Activated T-helper 1 cell treated with anti-CD3 and anti-CD28 coated beads, Interleukin-12 subunit alpha, Interleukin-12 subunit beta, Interleukin-2, Interleukin-4 antibody, amounts not matched to agents 30 ng/mL and 10 ng/mL and 1 ng/mL, durations not matched to agents 14 hours and 24 hours and 36 hours (primary cell): Measurements from ENCODE around the gene ANXA11. TPM values are rescaled to one million over a fixed set of nuclear protein-coding genes. Genes with fewer than 3 reads are reported as not detected.
A peak's percentile ranks its signal among the peaks of the same experiment; 100 is the strongest.

ENCODE experiments used
- DNase-seq: peaks from one replicate; pipeline ENCODE4 v3.0.0; 2021; ENCODE audit warnings: low spot score
- H3K27ac Mint-ChIP-seq: one replicate; pipeline ENCODE4 v1.8.0; 2021; ENCODE audit warnings: mild to moderate bottlenecking, mixed read lengths
- H3K27me3 Mint-ChIP-seq: one replicate; pipeline ENCODE4 v1.8.0; 2022; ENCODE audit warnings: mild to moderate bottlenecking, moderate library complexity, mixed read lengths; ENCODE audit not compliant: insufficient read depth
- H3K36me3 Mint-ChIP-seq: one replicate; pipeline ENCODE4 v1.8.0; 2021; ENCODE audit warnings: low read depth, mixed read lengths
- H3K4me1 Mint-ChIP-seq: one replicate; pipeline ENCODE4 v1.8.0; 2021; ENCODE audit warnings: low read depth, mixed read lengths
- H3K4me3 Mint-ChIP-seq: one replicate; pipeline ENCODE4 v1.8.0; 2021; ENCODE audit warnings: mild to moderate bottlenecking, moderate library complexity, mixed read lengths
- H3K9me3 Mint-ChIP-seq: one replicate; pipeline ENCODE4 v1.8.0; 2021; ENCODE audit warnings: mixed read lengths
- intact Hi-C: fragments of 100-400 bp; cut with micrococcal nuclease; formaldehyde crosslinking; loops from one replicate; pipeline ENCODE4 v1.15.1; 2024
- total RNA-seq: library from RNA; stranded (reverse); gene quantifications from 2 replicates; pipeline ENCODE4 v1.2.3, GENCODE V29; 2022

ANXA11 gene
- total RNA-seq, 1 donor from 2014 or later: 216 TPM

GRCh38 chr10:80194373-80195045 is 10.8 kb downstream of the ANXA11 start:
- H3K27ac Mint-ChIP-seq: no peak overlapping the region
- peaks cover 71% of the 10 kb centered on the region for H3K4me1 Mint-ChIP-seq
- intact Hi-C loops: no loop called here
- H3K36me3 Mint-ChIP-seq: peaks cover 35% of the 10 kb centered on the region
- peaks cover 4% of the 10 kb centered on the region for H3K9me3 Mint-ChIP-seq
- no peak overlapping the region for H3K4me3 Mint-ChIP-seq
- H3K27me3 Mint-ChIP-seq: no peaks in the 10 kb centered on the region
- DNase-seq: no peak

GRCh38 chr10:80192553-80192952 is 12.8 kb downstream of the ANXA11 start:
- Mint-ChIP-seq H3K27me3 (no peaks in the 10 kb centered on the region), H3K4me1 (peaks cover 80% of the 10 kb centered on the region), H3K27ac (peak overlapping the region; percentile 62), H3K36me3 (peaks cover 31% of the 10 kb centered on the region), H3K4me3 (no peak overlapping the region), H3K9me3 (peaks cover 4% of the 10 kb centered on the region)
- intact Hi-C loops: no loop called here
- no peak for DNase-seq

- Mint-ChIP-seq H3K27me3 (no peaks in the 10 kb centered on the region), H3K9me3 (peaks cover 4% of the 10 kb centered on the region), H3K36me3 (peaks cover 30% of the 10 kb centered on the region), H3K27ac (peak overlapping the region; percentile 76), H3K4me1 (peaks cover 80% of the 10 kb centered on the region), H3K4me3 (peak overlapping the region; percentile 31)
- DNase-seq: no peak
- intact Hi-C loops: no loop called here
Observed at GRCh38 chr10:80191589-80192270, 13.6 kb downstream of the ANXA11 start.

- peaks cover 79% of the 10 kb centered on the region for H3K4me1 Mint-ChIP-seq
- intact Hi-C loops: loop anchor here (1.0 to 5.0 kb wide), 3 partner anchors 8 to 284 kb away; no protein-coding TSS in a partner anchor
- DNase-seq: no peak
- peak overlapping the region; percentile 57 for H3K4me3 Mint-ChIP-seq
- H3K27ac Mint-ChIP-seq: peak overlapping the region; percentile 86
- H3K9me3 Mint-ChIP-seq: peaks cover 4% of the 10 kb centered on the region
- peaks cover 25% of the 10 kb centered on the region for H3K36me3 Mint-ChIP-seq
- H3K27me3 Mint-ChIP-seq: no peaks in the 10 kb centered on the region
Observed at GRCh38 chr10:80188713-80189112, 16.6 kb downstream of the ANXA11 start.

GRCh38 chr10:80187465-80188409 is 17.6 kb downstream of the ANXA11 start:
- Mint-ChIP-seq H3K27ac (peak overlapping the region; percentile 94), H3K4me1 (peaks cover 78% of the 10 kb centered on the region), H3K9me3 (peaks cover 4% of the 10 kb centered on the region), H3K27me3 (no peaks in the 10 kb centered on the region), H3K4me3 (peak overlapping the region; percentile 68), H3K36me3 (peaks cover 21% of the 10 kb centered on the region)
- DNase-seq: peak; percentile 75
- intact Hi-C loops: loop anchor here (1.0 to 5.0 kb wide), 5 partner anchors 9 to 285 kb away; no protein-coding TSS in a partner anchor

GRCh38 chr10:80187060-80187459 is 18.3 kb downstream of the ANXA11 start:
- no peaks in the 10 kb centered on the region for H3K27me3 Mint-ChIP-seq
- peaks cover 17% of the 10 kb centered on the region for H3K36me3 Mint-ChIP-seq
- H3K4me1 Mint-ChIP-seq: peaks cover 77% of the 10 kb centered on the region
- H3K9me3 Mint-ChIP-seq: peaks cover under 1% of the 10 kb centered on the region
- DNase-seq: no peak
- intact Hi-C loops: loop anchor here (1.0 to 5.0 kb wide), 3 partner anchors 32 to 285 kb away; no protein-coding TSS in a partner anchor
- H3K27ac Mint-ChIP-seq: peak overlapping the region; percentile 94
- peak overlapping the region; percentile 68 for H3K4me3 Mint-ChIP-seq

GRCh38 chr10:80186364-80187012 is 18.8 kb downstream of the ANXA11 start:
- H3K4me1 Mint-ChIP-seq: peaks cover 77% of the 10 kb centered on the region
- peaks cover 16% of the 10 kb centered on the region for H3K36me3 Mint-ChIP-seq
- no peak for DNase-seq
- no peaks in the 10 kb centered on the region for H3K27me3 Mint-ChIP-seq
- intact Hi-C loops: loop anchor here (1.0 to 5.0 kb wide), 3 partner anchors 33 to 286 kb away; no protein-coding TSS in a partner anchor
- H3K4me3 Mint-ChIP-seq: peak overlapping the region; percentile 68
- H3K9me3 Mint-ChIP-seq: no peaks in the 10 kb centered on the region
- peak overlapping the region; percentile 94 for H3K27ac Mint-ChIP-seq

- no peaks in the 10 kb centered on the region for H3K27me3 Mint-ChIP-seq
- no peak overlapping the region for H3K4me3 Mint-ChIP-seq
- peak overlapping the region; percentile 94 for H3K27ac Mint-ChIP-seq
- intact Hi-C loops: loop anchor here (2.0 to 5.0 kb wide), 2 partner anchors 41 to 287 kb away; no protein-coding TSS in a partner anchor
- peaks cover 78% of the 10 kb centered on the region for H3K4me1 Mint-ChIP-seq
- DNase-seq: no peak
- peaks cover 15% of the 10 kb centered on the region for H3K36me3 Mint-ChIP-seq
- H3K9me3 Mint-ChIP-seq: no peaks in the 10 kb centered on the region
Observed at GRCh38 chr10:80185578-80186299, 19.6 kb downstream of the ANXA11 start.

GRCh38 chr10:80184291-80184690 is 21.0 kb downstream of the ANXA11 start:
- Mint-ChIP-seq H3K4me1 (peaks cover 72% of the 10 kb centered on the region), H3K4me3 (no peak overlapping the region), H3K27me3 (no peaks in the 10 kb centered on the region), H3K36me3 (peaks cover 15% of the 10 kb centered on the region), H3K27ac (peak overlapping the region; percentile 21), H3K9me3 (no peaks in the 10 kb centered on the region)
- no peak for DNase-seq
- intact Hi-C loops: no loop called here

GRCh38 chr10:80183436-80183835 is 21.9 kb downstream of the ANXA11 start:
- intact Hi-C loops: no loop called here
- no peak for DNase-seq
- H3K27me3 Mint-ChIP-seq: no peaks in the 10 kb centered on the region

GRCh38 chr10:80182986-80183385 is 22.4 kb downstream of the ANXA11 start:
- intact Hi-C loops: no loop called here

More at GRCh38 chr10:80183436-80183835, 21.9 kb downstream of the ANXA11 start:
- no peak overlapping the region for H3K4me3 Mint-ChIP-seq
- no peaks in the 10 kb centered on the region for H3K9me3 Mint-ChIP-seq
- peaks cover 64% of the 10 kb centered on the region for H3K4me1 Mint-ChIP-seq
- H3K27ac Mint-ChIP-seq: no peak overlapping the region
- H3K36me3 Mint-ChIP-seq: peaks cover 15% of the 10 kb centered on the region

More at GRCh38 chr10:80182986-80183385, 22.4 kb downstream of the ANXA11 start:
- Mint-ChIP-seq H3K4me3 (no peak overlapping the region), H3K9me3 (no peaks in the 10 kb centered on the region), H3K27ac (no peak overlapping the region), H3K27me3 (no peaks in the 10 kb centered on the region), H3K4me1 (peaks cover 59% of the 10 kb centered on the region), H3K36me3 (peaks cover 15% of the 10 kb centered on the region)
- DNase-seq: no peak
